Transverse colon (tissue), 4 donors: ENCODE measurements around the gene MUL1. TPM values are rescaled to one million over a fixed set of nuclear protein-coding genes. Genes with fewer than 3 reads are reported as not detected.

Experiments used
- DNase-seq: peaks from one replicate; pipeline ENCODE4 v3.0.0-alpha.2; 2019
- H3K27ac ChIP-seq, 4 donors: fragments of 200-600 bp; sonication (generic); 2 replicates each; pipeline ENCODE4 v1.5.1; 2016 to 2018; ENCODE audit warnings: inconsistent platforms in 4 of 4
- H3K27me3 ChIP-seq: fragments of 200-600 bp; sonication (generic); 2 replicates; pipeline ENCODE4 v1.5.1; 2017; ENCODE audit warnings: inconsistent platforms
- H3K36me3 ChIP-seq, 4 donors: fragments of 200-600 bp; sonication (generic); 2 replicates each; pipeline ENCODE4 v1.5.1; 2017 to 2019; ENCODE audit warnings: inconsistent platforms in 4 of 4
- H3K4me1 ChIP-seq, 4 donors: fragments of 200-600 bp; sonication (generic); 2 replicates each; pipeline ENCODE4 v1.5.1; 2017 to 2020; ENCODE audit warnings: inconsistent platforms in 4 of 4
- H3K4me3 ChIP-seq, 4 donors: fragments of 200-600 bp; sonication (generic); 1 replicate in 1 of 4; 2 replicates in 3 of 4; pipeline versions ENCODE4 v1.5.1 to v1.6.1; 2017 to 2019; ENCODE audit warnings: inconsistent platforms in 4 of 4
- H3K9me3 ChIP-seq, 2 donors: fragments of 200-600 bp; sonication (generic); 2 replicates each; pipeline ENCODE4 v1.5.1; 2017 to 2019; ENCODE audit warnings: inconsistent platforms in 2 of 2
- CTCF ChIP-seq, 5 experiments: fragments of 200-600 bp in 3 of 5; fragments of 450-650 bp in 2 of 5; sonication (generic) in 3 of 5; IDR thresholded peaks; 1 replicate in 2 of 5; 2 replicates in 3 of 5; pipeline ENCODE4 v1.5.1; 2016 to 2017; ENCODE audit warnings: antibody characterized with exemption in 5 of 5, inconsistent platforms in 3 of 5, mild to moderate bottlenecking in 2 of 5, moderate library complexity in 1 of 5
- EP300 ChIP-seq: sonication (generic); formaldehyde crosslinking; IDR thresholded peaks from one replicate; pipeline ENCODE4 v1.6.1; 2017; ENCODE audit warnings: antibody characterized with exemption, low read depth
- POLR2A ChIP-seq: fragments of 450-650 bp; IDR thresholded peaks from one replicate; pipeline ENCODE4 v1.6.1; 2016; ENCODE audit warnings: antibody characterized with exemption, mild to moderate bottlenecking, moderate library complexity
- POLR2AphosphoS5 ChIP-seq, 3 donors: sonication (generic); formaldehyde crosslinking; IDR thresholded peaks; one replicate each; pipeline ENCODE4 v1.6.1; 2016; ENCODE audit warnings: antibody characterized with exemption in 3 of 3
- WGBS, 2 donors: methylation state at CpG; one replicate each; pipeline ENCODE4 v1.1.5; 2018; ENCODE audit warnings: low coverage in 1 of 2; 5-methylcytosine and 5-hydroxymethylcytosine counted together
- in situ Hi-C, 4 donors: fragments of 200-750 bp; cut with MboI; loops; one replicate each; pipeline versions ENCODE4 v1.15.0 to v1.15.1; 2017; ENCODE audit warnings: low sequenced_read_pairs in 3 of 4, low pct_ligation_motif_present in 1 of 4, low pct_unique_long_range_greater_than_20kb in 1 of 4
- intact Hi-C: fragments of 100-400 bp; cut with DNase I; formaldehyde crosslinking; loops from one replicate; pipeline ENCODE4 v1.15.1; 2023; ENCODE audit warnings: low total_unique reads
- total RNA-seq, 4 donors: library from RNA; depleted of rRNA; stranded (reverse); fragments of >200 nt; gene quantifications; one replicate each; pipeline ENCODE4 v1.1.0, GENCODE V29; 2016

The MUL1 gene
- total RNA-seq, 4 donors from 2014 or later: 21.9 to 53.9 (median 43.9) TPM

DNA sequence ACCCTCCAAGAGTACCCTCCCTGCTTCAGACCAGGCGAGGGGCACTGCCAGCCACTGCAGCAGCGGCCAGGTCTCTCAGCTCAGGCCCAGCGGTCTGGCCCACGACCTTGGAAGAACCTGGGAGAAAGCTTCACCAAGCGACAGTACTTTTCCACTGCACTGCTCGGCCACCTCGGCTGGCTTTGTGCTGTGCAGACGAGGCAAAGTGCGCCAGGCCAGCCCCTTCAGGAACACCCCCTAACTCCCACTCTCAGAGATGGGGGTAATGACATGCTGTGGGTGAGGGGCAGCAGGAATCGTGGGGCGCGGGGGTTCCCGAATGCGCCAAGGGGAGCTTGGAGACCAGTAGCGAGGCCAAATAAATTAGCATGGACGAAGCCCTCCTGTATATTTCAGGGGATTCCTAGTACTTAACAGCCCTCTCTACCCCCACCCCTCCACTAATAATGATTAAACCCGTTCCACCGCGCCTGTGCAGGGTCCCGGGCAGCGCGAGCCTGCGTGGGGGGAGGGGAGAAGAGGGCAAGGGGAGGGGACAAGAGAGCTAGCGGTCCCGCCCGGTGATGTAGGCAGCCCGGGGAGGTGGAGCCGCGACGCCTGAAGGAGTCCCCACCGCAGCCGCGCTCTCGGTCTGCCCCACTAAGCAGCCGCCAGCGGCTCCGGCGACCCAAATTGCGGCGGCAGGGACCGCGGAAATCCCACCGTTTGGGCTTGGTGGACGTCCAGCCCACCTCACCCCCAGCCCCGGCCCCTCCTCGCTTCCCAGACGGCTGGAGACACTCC is 44.2 kb upstream of the MUL1 start, which contains the start of gene FAM43B:
FAM43B (plus strand) TSS at position 629 of the 783 bp plus-strand sequence. CDS start 401 bp downstream, outside the sequence.
- DNase-seq: peak; percentile 16
- WGBS, 2 donors: 0 to 9% methylated on average over 1 to 35 of the region's 47 CpGs
- H3K4me3 ChIP-seq: peak within 1 kb of the TSS in 3 of 4 donors; percentile 13 to 35 (median 19)
- H3K36me3 ChIP-seq: no peaks in the 10 kb centered on the region
- no peak for TF ChIP-seq POLR2AphosphoS5 (IDR thresholded peaks at IDR 0.05)
- TF ChIP-seq POLR2A: no peak
- TF ChIP-seq CTCF (IDR thresholded peaks at IDR 0.05): no peak
- no peak for TF ChIP-seq EP300
- in situ Hi-C loops: no loop called here
- H3K27me3 ChIP-seq: peaks cover 86% of the 10 kb centered on the region
- peak within 1 kb of the TSS in 1 of 4 donors; percentile 34 for H3K27ac ChIP-seq
- H3K4me1 ChIP-seq: peaks cover 0 to 22% (median 10%) of the 10 kb centered on the region in 4 donors
- H3K9me3 ChIP-seq: no peaks in the 10 kb centered on the region
- intact Hi-C loops: no loop called here

DNA sequence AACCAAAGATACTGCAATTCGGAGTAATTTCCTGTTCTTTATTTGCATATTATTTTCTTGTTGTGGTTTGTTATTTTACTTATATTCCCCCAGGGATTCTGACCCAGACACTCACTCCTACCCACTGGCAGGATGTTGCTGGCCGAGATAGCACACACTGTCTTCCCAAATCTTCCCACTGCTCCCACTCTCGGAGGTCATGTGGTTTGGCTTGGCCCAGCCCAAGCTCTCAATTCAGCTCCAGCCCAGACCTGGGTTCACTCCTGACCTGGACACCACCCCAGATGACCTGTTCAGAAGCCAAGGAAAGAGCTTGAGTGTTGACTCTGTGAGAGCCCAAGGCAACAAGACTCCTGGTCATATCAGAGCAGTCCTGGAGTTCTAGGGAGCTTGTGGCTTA is 43.2 kb upstream of the MUL1 start:
- in situ Hi-C loops: no loop called here
- TF ChIP-seq CTCF (IDR thresholded peaks at IDR 0.05) (no peak), POLR2A (no peak), EP300 (no peak)
- Histone ChIP-seq H3K9me3 (no peaks in the 10 kb centered on the region), H3K4me3 (no peak overlapping the region), H3K27ac (no peak overlapping the region), H3K4me1 (peaks cover 0 to 22% (median 10%) of the 10 kb centered on the region in 4 donors), H3K27me3 (peaks cover 91% of the 10 kb centered on the region), H3K36me3 (no peaks in the 10 kb centered on the region)
- 39 to 40% methylated on average over 3 of the region's 3 CpGs for WGBS, 2 donors
- no peak for DNase-seq
- intact Hi-C loops: no loop called here

- H3K9me3 ChIP-seq: no peaks in the 10 kb centered on the region
Measured at GRCh38 chr1:20546637-20547036, 38.7 kb upstream of the MUL1 start.

More at GRCh38 chr1:20546637-20547036, 38.7 kb upstream of the MUL1 start:
- no peaks in the 10 kb centered on the region for H3K36me3 ChIP-seq
- DNase-seq: no peak
- WGBS, 2 donors: 78 to 100% methylated on average over 2 to 3 of the region's 3 CpGs
- H3K4me3 ChIP-seq: no peak overlapping the region
- no peaks in the 10 kb centered on the region for H3K4me1 ChIP-seq
- peaks cover 85% of the 10 kb centered on the region for H3K27me3 ChIP-seq
- no peak for TF ChIP-seq POLR2AphosphoS5 (IDR thresholded peaks at IDR 0.05)
- TF ChIP-seq CTCF (IDR thresholded peaks at IDR 0.05): no peak
- no peak for TF ChIP-seq EP300
- no peak for TF ChIP-seq POLR2A
- in situ Hi-C loops: loop anchor here in 1 of 4 donors (25.0 kb wide), 1 partner anchor 666 kb away; no protein-coding TSS in a partner anchor
- H3K27ac ChIP-seq: no peak overlapping the region
- intact Hi-C loops: no loop called here
